ENCODE data around the gene DUSP15. TPM values are rescaled to one million over a fixed set of nuclear protein-coding genes. Genes with fewer than 3 reads are reported as not detected.

Gene DUSP15
- total RNA-seq, 2 experiments from 2014 or later, result not detected

DNA sequence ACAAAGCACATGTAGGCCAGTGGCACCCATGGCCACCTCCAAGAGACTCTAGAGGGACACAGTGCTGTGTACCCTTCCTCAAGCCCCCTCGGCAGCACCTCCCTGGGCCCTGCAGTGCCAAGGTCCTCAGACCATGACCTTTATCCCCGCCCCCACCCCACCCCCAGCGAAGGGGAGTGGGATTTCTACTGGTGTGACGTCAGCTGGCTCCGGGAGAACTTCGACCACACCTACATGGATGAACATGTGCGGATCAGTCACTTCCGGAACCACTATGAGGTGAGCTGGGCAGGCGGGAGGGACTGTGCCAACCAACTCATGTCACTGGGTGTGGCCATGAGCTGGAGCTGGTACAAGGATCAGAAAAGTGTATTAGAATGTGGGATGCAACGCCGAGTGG is 38.1 kb upstream of the DUSP15 start:
- H3K27me3 ChIP-seq (ENCODE audit: control insufficient read depth in 1 of 2, insufficient read depth in 2 of 2, low read length in 2 of 2), result no peaks in the 10 kb centered on the region
- TF ChIP-seq, protein P1, sequence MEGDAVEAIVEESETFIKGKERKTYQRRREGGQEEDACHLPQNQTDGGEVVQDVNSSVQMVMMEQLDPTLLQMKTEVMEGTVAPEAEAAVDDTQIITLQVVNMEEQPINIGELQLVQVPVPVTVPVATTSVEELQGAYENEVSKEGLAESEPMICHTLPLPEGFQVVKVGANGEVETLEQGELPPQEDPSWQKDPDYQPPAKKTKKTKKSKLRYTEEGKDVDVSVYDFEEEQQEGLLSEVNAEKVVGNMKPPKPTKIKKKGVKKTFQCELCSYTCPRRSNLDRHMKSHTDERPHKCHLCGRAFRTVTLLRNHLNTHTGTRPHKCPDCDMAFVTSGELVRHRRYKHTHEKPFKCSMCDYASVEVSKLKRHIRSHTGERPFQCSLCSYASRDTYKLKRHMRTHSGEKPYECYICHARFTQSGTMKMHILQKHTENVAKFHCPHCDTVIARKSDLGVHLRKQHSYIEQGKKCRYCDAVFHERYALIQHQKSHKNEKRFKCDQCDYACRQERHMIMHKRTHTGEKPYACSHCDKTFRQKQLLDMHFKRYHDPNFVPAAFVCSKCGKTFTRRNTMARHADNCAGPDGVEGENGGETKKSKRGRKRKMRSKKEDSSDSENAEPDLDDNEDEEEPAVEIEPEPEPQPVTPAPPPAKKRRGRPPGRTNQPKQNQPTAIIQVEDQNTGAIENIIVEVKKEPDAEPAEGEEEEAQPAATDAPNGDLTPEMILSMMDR (IDR thresholded peaks at IDR 0.05), result no peak
- POLR2A ChIA-PET, result no interaction called here
- Mint-ChIP-seq H3K36me3 (ENCODE audit: low read depth) (no peaks in the 10 kb centered on the region), H3K9me3 (no peaks in the 10 kb centered on the region), H3K4me3 (no peak overlapping the region), H3K27ac (no peak overlapping the region), H3K4me1 (ENCODE audit: low read depth) (no peaks in the 10 kb centered on the region), H3K27me3 (no peaks in the 10 kb centered on the region)
- H3K9me3 ChIP-seq (ENCODE audit: control insufficient read depth in 1 of 2, insufficient read depth in 1 of 2, low read length in 2 of 2), result no peaks in the 10 kb centered on the region
- H3K27ac ChIP-seq (ENCODE audit: low read depth in 1 of 2, low read length in 2 of 2), result no peak overlapping the region
- H3K4me1 ChIP-seq (ENCODE audit: insufficient read depth, low read length), result no peaks in the 10 kb centered on the region
- intact Hi-C loops (cut with DNase I, micrococcal nuclease), result no loop called here
- H3K36me3 ChIP-seq (ENCODE audit: insufficient read depth, low read length), result no peaks in the 10 kb centered on the region
- DNase-seq, result no peak
- H3K4me3 ChIP-seq (ENCODE audit: low read length), result no peak overlapping the region
- CTCF ChIA-PET, result no interaction called here
- no peak for ATAC-seq (ENCODE audit: poor library complexity)

DNA sequence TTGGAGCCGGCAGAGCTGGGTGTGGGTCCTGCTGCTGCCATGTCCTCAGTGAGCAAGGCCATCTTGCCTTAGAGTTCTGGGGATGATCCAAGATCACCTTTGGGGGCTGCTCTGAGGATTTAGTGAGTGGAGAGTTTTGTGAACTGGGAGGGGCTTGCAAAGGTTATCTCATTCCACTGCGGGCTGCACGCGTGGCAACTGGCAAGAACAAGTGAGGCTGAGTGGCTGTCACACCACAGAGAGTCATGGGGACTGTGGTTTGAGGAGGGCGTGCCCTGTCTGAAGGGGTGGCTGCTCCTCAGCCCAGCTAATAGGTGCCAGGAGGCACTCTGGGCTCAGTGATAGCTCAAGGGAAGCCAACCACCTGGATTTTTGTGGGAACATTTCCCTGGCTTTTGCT is 37.7 kb upstream of the DUSP15 start:
- H3K4me3 ChIP-seq (ENCODE audit: low read length), result no peak overlapping the region
- intact Hi-C loops (cut with DNase I, micrococcal nuclease), result no loop called here
- no peaks in the 10 kb centered on the region for H3K4me1 Mint-ChIP-seq (ENCODE audit: low read depth)
- no peaks in the 10 kb centered on the region for H3K36me3 ChIP-seq (ENCODE audit: insufficient read depth, low read length)
- H3K4me1 ChIP-seq (ENCODE audit: insufficient read depth, low read length), result no peaks in the 10 kb centered on the region
- ATAC-seq (ENCODE audit: poor library complexity), result no peak
- no peaks in the 10 kb centered on the region for H3K9me3 Mint-ChIP-seq
- DNase-seq, result peak in 1 of 14 experiments; percentile 1
- H3K27ac Mint-ChIP-seq, result no peak overlapping the region
- H3K4me3 Mint-ChIP-seq, result no peak overlapping the region
- TF ChIP-seq, protein P1 (IDR thresholded peaks at IDR 0.05), result no peak
- POLR2A ChIA-PET, result no interaction called here
- no peaks in the 10 kb centered on the region for H3K27me3 Mint-ChIP-seq
- H3K27ac ChIP-seq (ENCODE audit: low read depth in 1 of 2, low read length in 2 of 2), result no peak overlapping the region
- H3K9me3 ChIP-seq (ENCODE audit: control insufficient read depth in 1 of 2, insufficient read depth in 1 of 2, low read length in 2 of 2), result no peaks in the 10 kb centered on the region
- H3K36me3 Mint-ChIP-seq (ENCODE audit: low read depth), result no peaks in the 10 kb centered on the region
- no peaks in the 10 kb centered on the region for H3K27me3 ChIP-seq (ENCODE audit: control insufficient read depth in 1 of 2, insufficient read depth in 2 of 2, low read length in 2 of 2)
- CTCF ChIA-PET, result no interaction called here

DNA sequence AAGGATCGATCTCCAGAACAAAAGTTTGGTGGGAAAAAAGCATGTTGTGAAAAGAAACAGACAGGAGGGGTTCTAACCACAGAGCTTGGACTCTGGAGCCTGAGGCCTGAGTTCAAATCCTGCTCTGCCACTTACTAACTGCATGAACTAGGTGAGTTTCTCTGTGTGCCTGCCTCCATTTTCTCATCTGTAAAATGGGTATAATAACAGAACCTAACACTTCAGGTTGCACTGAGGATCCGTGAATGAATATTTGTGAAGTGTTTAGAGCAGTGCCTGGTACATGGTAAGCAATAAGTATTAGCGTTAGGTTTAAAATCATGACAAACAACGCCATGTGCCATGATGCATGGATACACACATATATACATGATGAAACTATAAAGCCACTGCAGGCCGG is 36.7 kb upstream of the DUSP15 start:
- H3K4me3 Mint-ChIP-seq, result no peak overlapping the region
- POLR2A ChIA-PET, result no interaction called here
- H3K27ac Mint-ChIP-seq, result no peak overlapping the region
- no peaks in the 10 kb centered on the region for H3K27me3 ChIP-seq (ENCODE audit: control insufficient read depth in 1 of 2, insufficient read depth in 2 of 2, low read length in 2 of 2)
- H3K27me3 Mint-ChIP-seq, result no peaks in the 10 kb centered on the region
- H3K4me3 ChIP-seq (ENCODE audit: low read length), result no peak overlapping the region
- ATAC-seq (ENCODE audit: poor library complexity) (no peak), DNase-seq (no peak)
- H3K36me3 ChIP-seq (ENCODE audit: insufficient read depth, low read length), result no peaks in the 10 kb centered on the region
- intact Hi-C loops (cut with DNase I, micrococcal nuclease), result no loop called here
- TF ChIP-seq, protein P1 (IDR thresholded peaks at IDR 0.05), result no peak
- H3K4me1 ChIP-seq (ENCODE audit: insufficient read depth, low read length), result no peaks in the 10 kb centered on the region
- CTCF ChIA-PET, result no interaction called here
- H3K36me3 Mint-ChIP-seq (ENCODE audit: low read depth), result no peaks in the 10 kb centered on the region
- no peaks in the 10 kb centered on the region for H3K9me3 Mint-ChIP-seq
- no peak overlapping the region for H3K27ac ChIP-seq (ENCODE audit: low read depth in 1 of 2, low read length in 2 of 2)
- H3K4me1 Mint-ChIP-seq (ENCODE audit: low read depth), result no peaks in the 10 kb centered on the region
- H3K9me3 ChIP-seq (ENCODE audit: control insufficient read depth in 1 of 2, insufficient read depth in 1 of 2, low read length in 2 of 2), result no peaks in the 10 kb centered on the region

Data from CD4-positive, alpha-beta T cell (primary cell).